Activated CD8-positive, alpha-beta memory T cell treated with anti-CD3 and anti-CD28 coated beads, Interleukin-2, amount 10 ng/mL, durations not matched to agents 7 days and 5 days (primary cell): Measurements from ENCODE around the gene LRRN2. TPM values are rescaled to one million over a fixed set of nuclear protein-coding genes. Genes with fewer than 3 reads are reported as not detected.

Experiments used
- ATAC-seq: fragments of 150-1000 bp; cut with Tn5 transposase; one replicate; pipeline ENCODE4 v1.10.0; 2021; ENCODE audit warnings: moderate library complexity
- CTCF ChIA-PET: fragments of 350-600 bp; sonication (Branson Sonifier 250); formaldehyde crosslinking; loops from one replicate; lab custom pipeline; 2021; ENCODE audit warnings: antibody characterized with exemption; lab: Charles Lee
- DNase-seq: peaks from one replicate; pipeline ENCODE4 v3.0.0-alpha.2; 2020
- H3K27ac Mint-ChIP-seq: one replicate; pipeline ENCODE4 v1.8.0; 2021; ENCODE audit warnings: mild to moderate bottlenecking, mixed read lengths
- H3K27me3 Mint-ChIP-seq: one replicate; pipeline ENCODE4 v1.8.0; 2021; ENCODE audit warnings: mixed read lengths
- H3K36me3 Mint-ChIP-seq: one replicate; pipeline ENCODE4 v1.8.0; 2021; ENCODE audit warnings: mild to moderate bottlenecking, mixed read lengths
- H3K4me1 Mint-ChIP-seq: one replicate; pipeline ENCODE4 v1.8.0; 2021; ENCODE audit warnings: mixed read lengths
- H3K4me3 Mint-ChIP-seq: one replicate; pipeline ENCODE4 v1.8.0; 2021; ENCODE audit warnings: mild to moderate bottlenecking, moderate library complexity, mixed read lengths
- H3K9me3 Mint-ChIP-seq: one replicate; pipeline ENCODE4 v1.8.0; 2022; ENCODE audit warnings: low read depth, mixed read lengths
- total RNA-seq, 2 experiments: library from RNA; stranded (reverse); gene quantifications; one replicate each; pipeline ENCODE4 v1.2.3, GENCODE V29; 2021

LRRN2 gene
- total RNA-seq, 2 experiments from 2014 or later, result not detected

DNA sequence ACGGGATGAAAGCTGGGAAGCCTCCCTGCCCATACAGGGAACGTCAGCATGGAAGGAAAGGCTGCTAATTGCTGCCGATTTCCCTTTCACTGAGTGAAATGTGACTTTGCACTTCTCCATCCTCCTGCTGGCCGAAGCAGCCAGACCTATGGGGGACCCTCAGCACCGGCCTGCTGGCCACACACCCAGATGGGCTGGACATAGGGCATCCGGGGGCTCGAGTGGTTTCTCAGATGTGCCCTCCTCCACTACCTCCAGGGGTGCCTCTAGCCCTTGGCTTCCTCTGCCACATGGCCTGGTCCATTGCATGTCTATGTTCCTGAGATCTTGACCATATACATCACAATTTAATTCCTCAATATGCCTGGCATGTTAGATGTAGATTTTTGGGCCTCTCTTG is 79.7 kb downstream of the LRRN2 start:
- H3K9me3 Mint-ChIP-seq, result no peaks in the 10 kb centered on the region
- H3K4me3 Mint-ChIP-seq, result no peak overlapping the region
- no peaks in the 10 kb centered on the region for H3K4me1 Mint-ChIP-seq
- H3K27ac Mint-ChIP-seq, result no peak overlapping the region
- DNase-seq (no peak), ATAC-seq (no peak)
- CTCF ChIA-PET, result no interaction called here
- H3K36me3 Mint-ChIP-seq, result no peaks in the 10 kb centered on the region
- H3K27me3 Mint-ChIP-seq, result peaks cover 8% of the 10 kb centered on the region

- H3K9me3 Mint-ChIP-seq, result no peaks in the 10 kb centered on the region
- H3K36me3 Mint-ChIP-seq, result no peaks in the 10 kb centered on the region
- no peaks in the 10 kb centered on the region for H3K4me1 Mint-ChIP-seq
- H3K27me3 Mint-ChIP-seq, result peaks cover 8% of the 10 kb centered on the region
- ATAC-seq, result no peak
- CTCF ChIA-PET, result interaction anchor here (0.9 to 1.5 kb wide), 2 partner anchors 38 to 204 kb away, joined by 3 to 6 read pairs; no protein-coding TSS in a partner anchor
- no peak overlapping the region for H3K4me3 Mint-ChIP-seq
- no peak overlapping the region for H3K27ac Mint-ChIP-seq
- no peak for DNase-seq
Measured at GRCh38 chr1:204602871-204603542, 82.5 kb downstream of the LRRN2 start.

DNA sequence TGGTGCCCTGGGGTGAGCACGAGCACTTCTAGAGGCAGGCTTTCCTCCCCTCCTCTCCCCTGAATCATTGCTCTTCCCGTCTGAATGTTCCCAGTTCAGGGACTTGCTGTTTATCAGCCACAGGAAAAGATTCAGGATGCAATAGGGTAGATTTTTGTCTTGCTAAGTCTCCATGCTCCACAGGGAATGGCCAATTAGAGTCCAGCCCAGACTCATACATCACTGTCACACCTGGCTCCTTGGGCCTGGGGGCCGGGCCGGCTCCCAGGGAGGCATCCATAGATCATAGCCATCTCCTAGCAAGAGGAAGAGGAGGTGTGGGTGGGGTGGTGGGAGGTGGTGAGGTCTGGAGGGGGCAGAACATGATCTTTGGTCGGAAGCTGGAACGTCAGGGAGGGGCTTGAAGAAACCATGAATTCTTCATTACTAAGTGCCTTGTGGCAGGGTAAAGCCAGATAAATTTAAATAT is 83.4 kb downstream of the LRRN2 start:
- no peak overlapping the region for H3K4me3 Mint-ChIP-seq
- H3K36me3 Mint-ChIP-seq, result no peaks in the 10 kb centered on the region
- H3K9me3 Mint-ChIP-seq, result no peaks in the 10 kb centered on the region
- CTCF ChIA-PET, result interaction anchor here (0.9 to 1.5 kb wide), 2 partner anchors 37 to 205 kb away, joined by 3 to 6 read pairs; no protein-coding TSS in a partner anchor
- no peaks in the 10 kb centered on the region for H3K4me1 Mint-ChIP-seq
- DNase-seq (no peak), ATAC-seq (no peak)
- no peak overlapping the region for H3K27ac Mint-ChIP-seq
- peaks cover 8% of the 10 kb centered on the region for H3K27me3 Mint-ChIP-seq

- no peak overlapping the region for H3K4me3 Mint-ChIP-seq
- DNase-seq (no peak), ATAC-seq (no peak)
- peaks cover 2% of the 10 kb centered on the region for H3K27me3 Mint-ChIP-seq
- CTCF ChIA-PET, result no interaction called here
- H3K27ac Mint-ChIP-seq, result no peak overlapping the region
- no peaks in the 10 kb centered on the region for H3K36me3 Mint-ChIP-seq
- no peaks in the 10 kb centered on the region for H3K9me3 Mint-ChIP-seq
- no peaks in the 10 kb centered on the region for H3K4me1 Mint-ChIP-seq
Measured at GRCh38 chr1:204600968-204601367, 84.6 kb downstream of the LRRN2 start.

DNA sequence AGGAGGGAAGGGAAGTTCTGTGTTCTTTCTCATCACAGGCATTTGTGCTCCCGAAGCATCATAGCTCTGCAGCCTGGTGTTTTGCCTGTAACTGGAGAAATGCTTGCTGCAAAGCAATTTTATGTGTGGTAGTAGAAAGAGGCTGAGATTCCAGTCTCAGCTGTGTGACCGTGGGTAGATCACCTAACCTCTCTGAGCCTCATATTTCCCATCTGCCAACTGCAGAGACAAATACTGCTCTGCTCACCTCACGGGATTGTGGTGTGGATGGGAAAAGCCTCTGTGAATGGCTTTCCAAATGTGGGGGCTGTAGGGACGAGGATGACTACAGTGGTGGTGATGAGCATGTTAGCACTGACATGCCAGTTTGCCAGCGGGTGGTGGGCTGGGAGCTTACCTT is 85.3 kb downstream of the LRRN2 start:
- H3K27me3 Mint-ChIP-seq, result peaks cover 2% of the 10 kb centered on the region
- ATAC-seq (no peak), DNase-seq (no peak)
- CTCF ChIA-PET, result no interaction called here
- H3K9me3 Mint-ChIP-seq, result no peaks in the 10 kb centered on the region
- H3K4me1 Mint-ChIP-seq, result no peaks in the 10 kb centered on the region
- H3K4me3 Mint-ChIP-seq, result no peak overlapping the region
- H3K27ac Mint-ChIP-seq, result no peak overlapping the region
- H3K36me3 Mint-ChIP-seq, result no peaks in the 10 kb centered on the region

DNA sequence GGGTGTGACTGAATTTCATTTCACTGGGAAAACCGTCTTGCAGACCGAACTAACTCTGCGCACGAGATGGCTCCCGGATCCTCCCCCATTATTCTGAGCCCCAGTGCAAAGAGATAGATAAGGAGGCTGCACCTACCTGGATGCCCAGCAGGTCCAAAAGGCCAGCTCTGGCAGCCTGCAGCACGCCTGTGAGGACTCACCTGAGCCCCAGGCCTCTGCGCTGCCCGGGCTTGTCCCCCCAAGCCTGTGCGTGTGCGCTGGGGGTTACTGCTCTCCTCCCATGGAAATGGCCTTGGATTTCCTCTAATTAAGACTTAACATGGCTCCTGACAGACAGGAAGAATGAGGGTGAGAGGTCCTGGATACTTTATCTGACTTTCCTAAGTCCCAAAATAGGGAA is 85.9 kb downstream of the LRRN2 start:
- ATAC-seq, result no peak
- Mint-ChIP-seq H3K27me3 (peaks cover 2% of the 10 kb centered on the region), H3K36me3 (no peaks in the 10 kb centered on the region), H3K4me1 (no peaks in the 10 kb centered on the region), H3K9me3 (no peaks in the 10 kb centered on the region), H3K4me3 (no peak overlapping the region), H3K27ac (no peak overlapping the region)
- CTCF ChIA-PET, result no interaction called here
- DNase-seq, result no peak

DNA sequence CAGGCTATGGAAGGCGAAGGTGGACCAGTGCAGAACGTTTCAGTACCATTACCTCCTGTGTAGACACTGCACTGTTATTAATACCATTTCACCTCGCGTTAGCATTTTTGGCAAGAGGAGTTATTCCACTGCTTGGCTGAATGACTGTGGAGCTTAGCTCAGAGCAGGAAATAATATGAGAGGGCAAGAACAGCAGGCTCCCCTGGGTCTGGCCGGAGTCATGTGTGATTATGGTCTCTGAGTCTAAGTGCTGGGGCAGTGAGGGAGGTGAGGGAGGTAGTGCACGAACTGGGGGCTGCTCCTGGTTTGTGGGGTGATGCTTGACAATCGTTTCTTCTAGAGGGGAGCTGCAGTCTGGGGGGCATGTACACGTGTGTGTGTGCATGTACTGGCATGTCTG is 86.4 kb downstream of the LRRN2 start:
- Mint-ChIP-seq H3K36me3 (no peaks in the 10 kb centered on the region), H3K4me3 (no peak overlapping the region), H3K4me1 (no peaks in the 10 kb centered on the region), H3K27ac (no peak overlapping the region), H3K27me3 (peaks cover 2% of the 10 kb centered on the region), H3K9me3 (no peaks in the 10 kb centered on the region)
- CTCF ChIA-PET, result no interaction called here
- no peak for ATAC-seq
- no peak for DNase-seq

- CTCF ChIA-PET, result no interaction called here
- ATAC-seq, result no peak
- H3K36me3 Mint-ChIP-seq, result no peaks in the 10 kb centered on the region
Measured at GRCh38 chr1:204598319-204598969, 87.1 kb downstream of the LRRN2 start.

GRCh38 chr1:204592246-204592948 is 93.1 kb downstream of the LRRN2 start:
- CTCF ChIA-PET, result no interaction called here
- Mint-ChIP-seq H3K27me3 (no peaks in the 10 kb centered on the region), H3K4me3 (no peak overlapping the region), H3K36me3 (no peaks in the 10 kb centered on the region), H3K9me3 (no peaks in the 10 kb centered on the region), H3K4me1 (no peaks in the 10 kb centered on the region), H3K27ac (no peak overlapping the region)
- DNase-seq (no peak), ATAC-seq (no peak)

More at GRCh38 chr1:204598319-204598969, 87.1 kb downstream of the LRRN2 start:
- Mint-ChIP-seq H3K4me3 (no peak overlapping the region), H3K4me1 (no peaks in the 10 kb centered on the region), H3K27me3 (peaks cover 2% of the 10 kb centered on the region), H3K9me3 (no peaks in the 10 kb centered on the region), H3K27ac (no peak overlapping the region)
- DNase-seq, result no peak

- no peak for ATAC-seq
- CTCF ChIA-PET, result interaction anchor here (1.0 kb wide), 1 partner anchor 215 kb away, joined by 3 read pairs; no protein-coding TSS in a partner anchor
- H3K4me3 Mint-ChIP-seq, result no peak overlapping the region
- no peaks in the 10 kb centered on the region for H3K9me3 Mint-ChIP-seq
- no peak for DNase-seq
- no peak overlapping the region for H3K27ac Mint-ChIP-seq
- H3K4me1 Mint-ChIP-seq, result no peaks in the 10 kb centered on the region
- H3K36me3 Mint-ChIP-seq, result no peaks in the 10 kb centered on the region
- H3K27me3 Mint-ChIP-seq, result no peaks in the 10 kb centered on the region
Measured at GRCh38 chr1:204591473-204592090, 94.0 kb downstream of the LRRN2 start.

DNA sequence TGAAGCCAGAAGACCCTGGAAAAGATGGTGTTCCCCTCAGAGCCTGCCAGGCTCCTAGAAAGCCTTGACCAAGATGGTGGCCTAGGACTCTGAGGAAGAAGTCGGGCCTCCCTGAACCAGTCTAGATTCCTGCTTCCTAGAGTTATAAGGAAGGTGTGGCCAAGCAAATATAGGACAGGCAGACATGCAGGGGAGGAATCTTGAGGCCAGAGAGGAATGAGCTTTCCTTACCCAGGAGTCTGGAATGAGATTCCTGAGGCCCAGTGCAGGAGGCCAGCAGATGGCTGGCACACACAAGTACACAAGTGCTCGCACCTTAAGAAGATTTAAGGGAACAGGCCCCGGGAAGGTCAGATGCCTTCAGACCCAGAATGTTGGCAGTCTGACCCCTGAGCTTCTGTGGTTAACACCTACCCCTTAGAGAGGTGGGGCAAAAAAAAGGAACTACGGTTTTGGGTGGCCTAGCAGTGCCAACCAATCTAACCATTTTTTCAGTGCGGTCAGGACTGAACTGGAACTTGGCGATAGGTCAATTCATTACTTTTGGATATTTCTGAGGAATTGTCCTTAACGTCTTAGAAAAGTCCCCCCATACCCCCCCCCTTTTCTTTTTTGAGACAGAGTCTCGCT is 96.0 kb downstream of the LRRN2 start:
- DNase-seq (no peak), ATAC-seq (no peak)
- Mint-ChIP-seq H3K36me3 (no peaks in the 10 kb centered on the region), H3K27me3 (no peaks in the 10 kb centered on the region), H3K4me3 (no peak overlapping the region), H3K27ac (no peak overlapping the region), H3K4me1 (peaks cover 6% of the 10 kb centered on the region), H3K9me3 (no peaks in the 10 kb centered on the region)
- CTCF ChIA-PET, result interaction anchor here (2.4 kb wide), 1 partner anchor 24 kb away, joined by 9 read pairs; no protein-coding TSS in a partner anchor

DNA sequence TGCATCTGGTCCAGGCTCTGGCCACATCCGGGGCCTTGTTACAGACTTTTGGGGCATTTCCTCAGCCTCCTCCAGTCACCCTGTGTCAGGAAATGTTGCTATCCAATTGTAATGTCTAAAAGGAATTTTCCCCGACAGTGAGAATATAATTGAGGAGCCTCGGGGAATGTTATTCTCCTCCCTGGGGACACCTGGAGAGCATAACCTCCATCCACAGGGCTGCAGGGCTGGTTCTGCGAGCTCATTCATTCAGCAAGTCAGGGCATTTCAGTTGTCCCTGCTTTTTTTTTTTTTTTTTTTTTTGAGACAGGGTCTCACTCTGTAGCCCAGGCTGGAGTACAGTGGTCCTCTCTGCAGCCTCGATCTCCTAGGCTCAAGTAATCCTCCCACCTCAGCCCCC is 96.7 kb downstream of the LRRN2 start:
- H3K27ac Mint-ChIP-seq, result no peak overlapping the region
- no peak overlapping the region for H3K4me3 Mint-ChIP-seq
- ATAC-seq, result no peak
- peaks cover 6% of the 10 kb centered on the region for H3K4me1 Mint-ChIP-seq
- H3K27me3 Mint-ChIP-seq, result no peaks in the 10 kb centered on the region
- DNase-seq, result no peak
- CTCF ChIA-PET, result interaction anchor here (0.6 to 2.4 kb wide), 3 partner anchors 20 to 23 kb away, joined by 3 to 9 read pairs (median 4); no protein-coding TSS in a partner anchor
- no peaks in the 10 kb centered on the region for H3K9me3 Mint-ChIP-seq
- H3K36me3 Mint-ChIP-seq, result no peaks in the 10 kb centered on the region

- Mint-ChIP-seq H3K4me1 (peaks cover 6% of the 10 kb centered on the region), H3K36me3 (no peaks in the 10 kb centered on the region), H3K4me3 (no peak overlapping the region), H3K27me3 (no peaks in the 10 kb centered on the region), H3K9me3 (no peaks in the 10 kb centered on the region), H3K27ac (no peak overlapping the region)
- DNase-seq (no peak), ATAC-seq (no peak)
- CTCF ChIA-PET, result interaction anchor here (1.2 to 2.4 kb wide), 2 partner anchors 19 to 22 kb away, joined by 4 to 9 read pairs; no protein-coding TSS in a partner anchor
Measured at GRCh38 chr1:204587621-204588020, 97.9 kb downstream of the LRRN2 start.
